ENCODE data around the gene UNC13B.

The UNC13B gene

GRCh38 chr9:35277171-35277520 lies 115.3 kb downstream of the UNC13B start:
- no peak for DNase-seq (ENCODE audit: low read depth)

- peak; percentile 47 for DNase-seq (ENCODE audit: low read depth)
Measured at GRCh38 chr9:35277628-35278359, 116.0 kb downstream of the UNC13B start.

GRCh38 chr9:35279946-35280345 lies 118.1 kb downstream of the UNC13B start:
- DNase-seq (ENCODE audit: low read depth): no peak

- no peak for DNase-seq (ENCODE audit: low read depth)
Measured at GRCh38 chr9:35280399-35280798, 118.6 kb downstream of the UNC13B start.

GRCh38 chr9:35285731-35286130 lies 123.9 kb downstream of the UNC13B start:
- peak; percentile 6 for DNase-seq (ENCODE audit: low read depth)

- no peak for DNase-seq (ENCODE audit: low read depth)
Measured at GRCh38 chr9:35286381-35286780, 124.6 kb downstream of the UNC13B start.

- peak; percentile 13 for DNase-seq (ENCODE audit: low read depth)
Measured at GRCh38 chr9:35287987-35288632, 126.3 kb downstream of the UNC13B start.

- no peak for DNase-seq (ENCODE audit: low read depth)
Measured at GRCh38 chr9:35288778-35289177, 127.0 kb downstream of the UNC13B start.

- no peak for DNase-seq (ENCODE audit: low read depth)
Measured at GRCh38 chr9:35293376-35293964, 131.7 kb downstream of the UNC13B start.

GRCh38 chr9:35294066-35294465 lies 132.3 kb downstream of the UNC13B start:
- DNase-seq (ENCODE audit: low read depth): no peak

- DNase-seq (ENCODE audit: low read depth): no peak
Measured at GRCh38 chr9:35294556-35294955, 132.7 kb downstream of the UNC13B start.

- DNase-seq (ENCODE audit: low read depth): no peak
Measured at GRCh38 chr9:35295369-35296036, 133.7 kb downstream of the UNC13B start.

GRCh38 chr9:35303567-35303966 lies 141.8 kb downstream of the UNC13B start:
- DNase-seq (ENCODE audit: low read depth): no peak

GRCh38 chr9:35306283-35306682 lies 144.5 kb downstream of the UNC13B start:
- DNase-seq (ENCODE audit: low read depth): peak; percentile 6

GRCh38 chr9:35308316-35308715 lies 146.5 kb downstream of the UNC13B start:
- no peak for DNase-seq (ENCODE audit: low read depth)

GRCh38 chr9:35311891-35312639 lies 150.3 kb downstream of the UNC13B start:
- DNase-seq (ENCODE audit: low read depth): no peak

- no peak for DNase-seq (ENCODE audit: low read depth)
Measured at GRCh38 chr9:35313460-35313859, 151.7 kb downstream of the UNC13B start.

GRCh38 chr9:35313916-35314315 lies 152.1 kb downstream of the UNC13B start:
- DNase-seq (ENCODE audit: low read depth): peak; percentile 33

GRCh38 chr9:35318741-35319140 lies 156.9 kb downstream of the UNC13B start:
- DNase-seq (ENCODE audit: low read depth): no peak

- no peak for DNase-seq (ENCODE audit: low read depth)
Measured at GRCh38 chr9:35322075-35322885, 160.5 kb downstream of the UNC13B start.

GRCh38 chr9:35324966-35325365 lies 163.2 kb downstream of the UNC13B start:
- DNase-seq (ENCODE audit: low read depth): no peak
